Tongue (tissue), 2 donors: Measurements from ENCODE around the gene TTC9. TPM values are rescaled to one million over a fixed set of nuclear protein-coding genes. Genes with fewer than 3 reads are reported as not detected.

ENCODE experiments used
- DNase-seq: peaks from one replicate; pipeline ENCODE4 v3.0.0-alpha.2; 2015
- total RNA-seq: library from RNA; depleted of rRNA; stranded (reverse); fragments of >200 nt; gene quantifications from one replicate; pipeline ENCODE4 v1.2.3, GENCODE V29; 2014

Gene TTC9
- total RNA-seq, 1 donor from 2014 or later, result 4.2 TPM

- no peak for DNase-seq
These were observed 4.2 kb downstream of the TTC9 start for GRCh38 chr14:70645892-70646291.

GRCh38 chr14:70646705-70647104 lies 5.0 kb downstream of the TTC9 start:
- no peak for DNase-seq

GRCh38 chr14:70648346-70648745 lies 6.6 kb downstream of the TTC9 start:
- no peak for DNase-seq

GRCh38 chr14:70649803-70650202 lies 8.1 kb downstream of the TTC9 start:
- DNase-seq, result no peak

- no peak for DNase-seq
These were observed 9.8 kb downstream of the TTC9 start for GRCh38 chr14:70651522-70651921.

- DNase-seq, result no peak
These were observed 11.2 kb downstream of the TTC9 start for GRCh38 chr14:70652871-70653270.

- no peak for DNase-seq
These were observed 11.9 kb downstream of the TTC9 start for GRCh38 chr14:70653662-70654061.

GRCh38 chr14:70654632-70655031 lies 12.9 kb downstream of the TTC9 start:
- no peak for DNase-seq

GRCh38 chr14:70655110-70655826 lies 13.6 kb downstream of the TTC9 start:
- DNase-seq, result no peak

GRCh38 chr14:70658899-70659298 lies 17.2 kb downstream of the TTC9 start:
- DNase-seq, result no peak

DNA sequence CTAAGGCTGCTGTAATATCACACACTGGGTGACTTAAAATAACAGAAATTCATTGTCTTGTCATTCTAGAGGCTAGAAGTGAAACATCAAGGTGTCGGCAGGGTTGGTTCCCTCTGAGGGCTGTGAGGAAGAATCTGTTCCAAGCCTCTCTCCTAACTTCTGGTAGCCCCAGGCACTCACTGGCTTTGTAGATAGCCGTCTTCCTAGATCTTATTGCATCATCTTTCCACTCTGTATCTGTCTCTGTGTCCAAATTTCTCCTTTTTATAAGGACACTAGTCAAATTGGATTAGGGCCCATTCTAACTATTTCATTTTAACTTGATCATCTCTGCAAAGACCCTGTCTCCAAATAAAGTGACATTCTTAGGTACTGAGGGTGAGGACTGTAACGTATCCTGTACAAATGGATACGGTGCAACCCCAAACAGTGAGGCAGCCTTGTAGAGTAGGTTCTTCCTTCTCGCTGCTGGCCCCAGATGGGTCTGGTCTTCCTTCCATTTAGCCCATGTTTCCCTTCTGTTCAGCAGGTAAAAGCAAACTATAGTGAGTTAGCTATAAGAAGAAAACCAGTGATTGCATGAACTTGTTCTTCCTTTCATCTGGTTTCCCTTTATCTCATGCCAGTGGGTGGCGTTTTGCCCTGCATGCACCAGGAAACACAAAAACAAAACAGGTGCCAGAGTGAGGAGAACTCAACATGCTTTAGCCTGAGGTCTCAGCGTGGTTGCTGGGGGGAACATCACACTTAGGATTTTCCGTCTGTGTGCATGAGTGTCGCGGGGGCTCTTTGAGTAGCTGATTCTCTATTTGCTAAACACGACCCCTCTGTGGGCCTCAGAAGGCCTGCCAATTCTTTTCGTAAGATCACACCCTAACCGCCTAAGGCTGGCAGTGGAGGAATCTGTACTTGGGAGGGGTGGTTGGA lies 19.5 kb downstream of the TTC9 start:
- DNase-seq, result no peak

DNA sequence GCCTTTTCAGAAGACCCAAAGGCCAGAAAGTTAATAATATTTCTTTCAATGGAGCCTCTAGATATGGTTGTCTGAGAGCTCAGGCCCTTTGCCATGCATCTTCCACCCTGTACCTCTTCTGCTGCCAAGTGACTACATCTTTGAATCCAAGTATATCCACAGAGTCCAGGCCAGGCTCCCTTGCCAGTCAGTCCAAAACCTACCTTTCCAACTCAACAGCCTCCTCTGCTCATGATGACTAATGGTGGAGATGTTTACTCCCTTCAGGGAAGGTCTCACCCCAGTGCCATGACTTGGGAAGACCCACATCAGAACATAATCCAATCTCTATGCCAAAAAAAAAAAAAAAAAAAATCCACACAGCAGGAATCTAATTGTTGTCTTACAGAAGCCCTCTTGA lies 20.4 kb downstream of the TTC9 start:
- DNase-seq, result no peak

DNA sequence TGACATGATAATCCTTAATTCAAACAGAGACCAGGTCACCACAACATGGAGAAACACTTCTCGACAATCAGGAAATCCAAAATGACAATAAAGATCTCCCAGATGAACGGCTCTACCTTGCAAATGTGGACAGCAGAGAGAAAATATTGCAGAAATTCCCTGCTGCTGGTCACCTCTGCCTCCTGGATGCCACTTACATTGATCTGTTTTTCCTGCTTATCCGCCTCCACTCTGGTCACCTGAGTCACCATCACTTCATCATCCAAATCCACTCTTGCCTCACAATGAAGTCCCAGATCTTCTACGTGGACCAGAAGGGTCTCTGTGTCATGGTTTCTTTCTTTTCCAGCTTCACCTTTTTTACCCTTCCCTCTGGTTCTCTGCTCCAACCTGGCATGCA lies 21.1 kb downstream of the TTC9 start:
- DNase-seq, result no peak

- no peak for DNase-seq
These were observed 22.0 kb downstream of the TTC9 start for GRCh38 chr14:70663707-70664179.

GRCh38 chr14:70664698-70665447 lies 23.2 kb downstream of the TTC9 start:
- no peak for DNase-seq

- peak; percentile 36 for DNase-seq
These were observed 24.0 kb downstream of the TTC9 start for GRCh38 chr14:70665448-70666360.

- no peak for DNase-seq
These were observed 24.6 kb downstream of the TTC9 start for GRCh38 chr14:70666361-70666686.

- no peak for DNase-seq
These were observed 29.4 kb downstream of the TTC9 start for GRCh38 chr14:70670992-70671651.

DNA sequence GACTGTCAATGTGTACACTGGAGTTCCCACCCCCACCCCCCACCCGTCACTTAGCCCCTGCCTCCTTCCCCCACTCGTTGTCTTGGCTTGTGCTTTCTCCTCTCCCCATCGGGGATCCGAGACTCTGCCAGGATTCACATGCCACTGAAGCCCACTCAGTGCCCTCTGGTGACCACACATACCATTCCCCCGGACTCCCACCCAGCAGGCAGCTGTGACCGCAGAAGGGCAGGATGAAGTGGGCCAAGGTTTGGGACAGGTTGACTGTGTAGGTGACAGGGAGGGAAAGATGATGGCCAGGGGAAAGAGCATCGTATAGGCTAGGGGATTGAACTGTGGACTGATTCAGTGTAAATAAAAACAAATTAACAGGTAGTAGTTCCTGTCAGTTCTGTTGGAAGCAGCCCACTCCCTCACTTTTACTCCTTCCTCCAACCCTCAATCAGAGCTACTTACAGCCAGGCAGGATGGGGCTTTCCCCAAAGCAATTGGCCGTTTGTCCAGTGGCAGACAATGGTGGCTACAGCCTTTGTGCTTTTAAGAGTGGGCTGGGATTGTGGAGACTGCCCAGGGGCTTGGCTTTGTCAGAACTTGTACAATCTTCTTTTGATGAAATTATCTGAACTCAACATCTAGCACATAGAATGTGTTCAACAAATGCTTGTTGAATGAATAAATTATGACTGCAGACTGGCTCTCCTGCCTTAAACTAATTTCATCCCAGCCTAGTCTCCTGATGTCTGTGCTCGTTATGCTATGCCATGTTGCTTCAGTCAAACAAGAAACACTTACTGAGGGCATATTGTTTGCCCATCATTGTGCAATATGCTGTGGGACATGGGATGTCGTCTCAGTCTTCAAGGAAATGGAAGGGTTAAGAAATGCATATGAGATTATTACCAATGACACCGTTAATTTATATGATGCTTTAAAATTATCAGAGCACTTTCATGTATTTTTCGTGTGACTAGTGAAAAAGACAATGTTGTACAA lies 30.2 kb downstream of the TTC9 start:
- no peak for DNase-seq

GRCh38 chr14:70677341-70677740 lies 35.6 kb downstream of the TTC9 start:
- no peak for DNase-seq
